ENCODE measurements around the gene KCNT1. TPM values are rescaled to one million over a fixed set of nuclear protein-coding genes. Genes with fewer than 3 reads are reported as not detected.

Gene KCNT1
- total RNA-seq, 1 donor from 2014 or later = not detected

DNA sequence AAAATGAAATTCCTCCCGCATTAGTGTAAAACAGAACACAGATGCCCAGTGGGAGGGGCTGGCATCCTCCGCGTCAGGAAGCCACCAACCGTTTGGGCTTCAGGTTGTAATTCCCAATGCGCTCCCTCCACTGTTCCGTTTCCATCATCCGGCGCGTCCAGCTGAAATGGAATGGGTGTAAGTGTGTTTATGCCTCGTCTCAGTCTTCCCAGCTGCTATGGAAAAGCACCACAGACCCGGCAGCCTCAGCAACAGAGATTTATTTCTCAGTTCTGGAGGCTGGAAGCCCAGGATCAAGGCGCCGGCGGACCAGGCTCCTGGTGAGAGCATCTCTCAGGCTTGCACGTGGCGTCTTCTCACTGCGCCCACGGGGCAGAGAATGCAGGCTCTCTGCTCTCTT is 20.4 kb downstream of the KCNT1 start:
- peak overlapping the region; percentile 68 for H3K27ac Mint-ChIP-seq (ENCODE audit: unreplicated experiment)
- no peak overlapping the region for H3K4me3 Mint-ChIP-seq (ENCODE audit: unreplicated experiment)

DNA sequence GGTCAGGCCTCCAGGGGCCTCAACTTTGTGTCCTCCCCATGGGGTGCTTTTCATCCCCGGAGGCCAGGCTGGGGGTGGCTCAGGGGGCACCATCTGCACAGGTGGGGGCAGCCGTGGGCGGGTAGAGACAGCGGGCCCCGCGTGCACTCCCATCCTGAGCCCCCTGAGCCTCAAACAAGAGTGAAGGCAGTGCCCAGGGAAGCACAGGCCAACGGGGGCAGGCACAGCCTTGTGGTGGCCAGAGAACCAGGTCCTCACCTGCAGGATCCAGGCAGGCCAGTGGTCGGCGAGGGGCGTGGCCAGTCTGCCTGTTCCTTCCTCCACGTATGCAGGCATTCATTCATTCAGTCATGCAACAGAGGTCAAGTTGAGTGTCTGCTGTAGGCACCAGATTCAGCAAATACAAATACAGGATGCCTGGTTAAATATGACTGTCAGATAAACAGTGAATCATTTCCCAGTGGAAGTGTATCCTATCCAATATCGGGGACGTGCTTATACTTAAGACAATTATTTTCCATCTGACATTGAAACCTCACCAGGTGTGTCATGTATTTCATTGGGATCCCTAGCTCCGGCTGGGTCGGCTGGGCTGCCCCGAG is 22.3 kb downstream of the KCNT1 start:
- no peak overlapping the region for H3K9ac ChIP-seq (ENCODE audit: low read length)
- no peak overlapping the region for H3K4me3 Mint-ChIP-seq (ENCODE audit: unreplicated experiment)
- H3K79me2 ChIP-seq (ENCODE audit: insufficient read depth, low read length) = no peaks in the 10 kb centered on the region
- peaks cover 4% of the 10 kb centered on the region for H3K27me3 ChIP-seq (ENCODE audit: insufficient read depth, low read length)
- no peaks in the 10 kb centered on the region for H3K9me3 Mint-ChIP-seq (ENCODE audit: unreplicated experiment)
- no peaks in the 10 kb centered on the region for H3K4me1 ChIP-seq (ENCODE audit: insufficient read depth, low read length)
- TF ChIP-seq, protein P1, sequence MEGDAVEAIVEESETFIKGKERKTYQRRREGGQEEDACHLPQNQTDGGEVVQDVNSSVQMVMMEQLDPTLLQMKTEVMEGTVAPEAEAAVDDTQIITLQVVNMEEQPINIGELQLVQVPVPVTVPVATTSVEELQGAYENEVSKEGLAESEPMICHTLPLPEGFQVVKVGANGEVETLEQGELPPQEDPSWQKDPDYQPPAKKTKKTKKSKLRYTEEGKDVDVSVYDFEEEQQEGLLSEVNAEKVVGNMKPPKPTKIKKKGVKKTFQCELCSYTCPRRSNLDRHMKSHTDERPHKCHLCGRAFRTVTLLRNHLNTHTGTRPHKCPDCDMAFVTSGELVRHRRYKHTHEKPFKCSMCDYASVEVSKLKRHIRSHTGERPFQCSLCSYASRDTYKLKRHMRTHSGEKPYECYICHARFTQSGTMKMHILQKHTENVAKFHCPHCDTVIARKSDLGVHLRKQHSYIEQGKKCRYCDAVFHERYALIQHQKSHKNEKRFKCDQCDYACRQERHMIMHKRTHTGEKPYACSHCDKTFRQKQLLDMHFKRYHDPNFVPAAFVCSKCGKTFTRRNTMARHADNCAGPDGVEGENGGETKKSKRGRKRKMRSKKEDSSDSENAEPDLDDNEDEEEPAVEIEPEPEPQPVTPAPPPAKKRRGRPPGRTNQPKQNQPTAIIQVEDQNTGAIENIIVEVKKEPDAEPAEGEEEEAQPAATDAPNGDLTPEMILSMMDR (IDR thresholded peaks at IDR 0.05; ENCODE audit: insufficient read depth, low read depth, low read length) = no peak
- no peak for TF ChIP-seq EZH2 (IDR thresholded peaks at IDR 0.05; ENCODE audit: insufficient read depth, low read length)
- H3K27ac Mint-ChIP-seq (ENCODE audit: unreplicated experiment) = no peak overlapping the region
- no peak for DNase-seq (ENCODE audit: low read depth)
- H3K27ac ChIP-seq (ENCODE audit: low read depth, low read length) = no peak overlapping the region
- FAIRE-seq = no peak
- H3K9me3 ChIP-seq (ENCODE audit: insufficient read depth, low read depth, low read length) = no peaks in the 10 kb centered on the region
- no peaks in the 10 kb centered on the region for H3K36me3 Mint-ChIP-seq (ENCODE audit: low read depth, unreplicated experiment)
- no peak overlapping the region for H3K4me2 ChIP-seq (ENCODE audit: low read length)
- peaks cover 21% of the 10 kb centered on the region for H3K27me3 Mint-ChIP-seq (ENCODE audit: low read depth, unreplicated experiment)
- H3K36me3 ChIP-seq (ENCODE audit: insufficient read depth, low read length) = no peaks in the 10 kb centered on the region
- no peaks in the 10 kb centered on the region for H3K4me1 Mint-ChIP-seq (ENCODE audit: low read depth, unreplicated experiment)
- H4K20me1 ChIP-seq (ENCODE audit: insufficient read depth, low read length) = no peaks in the 10 kb centered on the region
- H2AFZ ChIP-seq (ENCODE audit: low read depth, low read length) = no peak overlapping the region
- no peak overlapping the region for H3K4me3 ChIP-seq (ENCODE audit: insufficient read depth, low read depth, low read length)

More for the DNA sequence above, 20.4 kb downstream of the KCNT1 start:
- no peak overlapping the region for H3K4me2 ChIP-seq (ENCODE audit: low read length)
- no peak overlapping the region for H3K9ac ChIP-seq (ENCODE audit: low read length)
- DNase-seq (ENCODE audit: low read depth) (no peak), FAIRE-seq (no peak)
- H3K4me1 ChIP-seq (ENCODE audit: insufficient read depth, low read length) = no peaks in the 10 kb centered on the region
- no peak overlapping the region for H2AFZ ChIP-seq (ENCODE audit: low read depth, low read length)
- peaks cover 14% of the 10 kb centered on the region for H3K27me3 Mint-ChIP-seq (ENCODE audit: low read depth, unreplicated experiment)
- no peaks in the 10 kb centered on the region for H3K4me1 Mint-ChIP-seq (ENCODE audit: low read depth, unreplicated experiment)
- no peak overlapping the region for H3K27ac ChIP-seq (ENCODE audit: low read depth, low read length)
- no peaks in the 10 kb centered on the region for H3K9me3 Mint-ChIP-seq (ENCODE audit: unreplicated experiment)
- H3K4me3 ChIP-seq (ENCODE audit: insufficient read depth, low read depth, low read length) = no peak overlapping the region
- no peak for TF ChIP-seq EZH2 (IDR thresholded peaks at IDR 0.05; ENCODE audit: insufficient read depth, low read length)
- TF ChIP-seq, protein P1 (IDR thresholded peaks at IDR 0.05; ENCODE audit: insufficient read depth, low read depth, low read length) = no peak
- no peaks in the 10 kb centered on the region for H3K9me3 ChIP-seq (ENCODE audit: insufficient read depth, low read depth, low read length)
- no peaks in the 10 kb centered on the region for H3K36me3 ChIP-seq (ENCODE audit: insufficient read depth, low read length)
- no peaks in the 10 kb centered on the region for H3K36me3 Mint-ChIP-seq (ENCODE audit: low read depth, unreplicated experiment)
- no peaks in the 10 kb centered on the region for H4K20me1 ChIP-seq (ENCODE audit: insufficient read depth, low read length)
- no peaks in the 10 kb centered on the region for H3K27me3 ChIP-seq (ENCODE audit: insufficient read depth, low read length)
- no peaks in the 10 kb centered on the region for H3K79me2 ChIP-seq (ENCODE audit: insufficient read depth, low read length)

DNA sequence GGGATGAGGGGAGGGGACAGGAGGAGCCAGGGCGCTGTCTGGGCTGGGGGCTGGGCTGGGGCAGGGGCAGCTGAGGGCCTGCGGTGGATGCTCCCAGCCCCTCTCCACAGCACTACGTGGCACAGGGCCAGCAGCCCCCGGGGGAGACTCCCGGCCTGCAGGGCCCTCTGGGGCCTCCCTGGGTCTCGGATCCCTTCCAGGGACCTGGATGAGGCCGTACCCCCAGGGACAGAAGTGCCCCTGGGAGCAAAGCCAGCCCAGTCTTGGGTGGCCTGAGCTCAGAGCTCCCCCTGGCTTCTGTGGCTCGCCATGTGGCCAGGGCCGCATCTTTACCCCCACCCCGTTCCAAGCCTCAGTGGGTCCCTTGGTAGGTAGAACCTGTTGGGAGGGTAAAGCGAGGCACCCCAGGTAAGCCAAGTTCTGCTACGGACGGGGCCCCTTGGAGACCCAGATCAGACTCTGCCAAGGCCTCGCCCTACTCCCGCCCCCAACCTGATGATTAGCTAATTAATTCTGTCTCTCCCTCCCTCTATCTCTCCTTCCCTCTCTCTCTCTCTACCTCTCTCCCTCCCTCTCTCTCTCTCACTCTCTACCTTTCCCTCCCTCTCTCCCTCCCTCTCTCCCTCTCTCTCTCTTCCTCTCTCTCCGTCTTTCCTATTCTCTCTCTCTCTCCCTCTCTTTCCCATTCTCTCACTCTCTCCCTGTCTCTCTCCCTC is 24.3 kb downstream of the KCNT1 start:
- Histone ChIP-seq H3K9ac (ENCODE audit: low read length) (no peak overlapping the region), H3K27me3 (ENCODE audit: insufficient read depth, low read length) (peaks cover 6% of the 10 kb centered on the region), H3K27ac (ENCODE audit: low read depth, low read length) (no peak overlapping the region), H3K4me3 (ENCODE audit: insufficient read depth, low read depth, low read length) (no peak overlapping the region), H3K4me2 (ENCODE audit: low read length) (no peak overlapping the region), H3K36me3 (ENCODE audit: insufficient read depth, low read length) (no peaks in the 10 kb centered on the region), H2AFZ (ENCODE audit: low read depth, low read length) (no peak overlapping the region), H3K4me1 (ENCODE audit: insufficient read depth, low read length) (no peaks in the 10 kb centered on the region), H4K20me1 (ENCODE audit: insufficient read depth, low read length) (no peaks in the 10 kb centered on the region), H3K9me3 (ENCODE audit: insufficient read depth, low read depth, low read length) (peaks cover 1% of the 10 kb centered on the region), H3K79me2 (ENCODE audit: insufficient read depth, low read length) (no peaks in the 10 kb centered on the region)
- TF ChIP-seq, protein P1 (IDR thresholded peaks at IDR 0.05; ENCODE audit: insufficient read depth, low read depth, low read length) = no peak
- TF ChIP-seq EZH2 (IDR thresholded peaks at IDR 0.05; ENCODE audit: insufficient read depth, low read length) = no peak
- H3K9me3 Mint-ChIP-seq (ENCODE audit: unreplicated experiment) = peaks cover 7% of the 10 kb centered on the region
- H3K36me3 Mint-ChIP-seq (ENCODE audit: low read depth, unreplicated experiment) = no peaks in the 10 kb centered on the region
- no peaks in the 10 kb centered on the region for H3K4me1 Mint-ChIP-seq (ENCODE audit: low read depth, unreplicated experiment)
- DNase-seq (ENCODE audit: low read depth) (no peak), FAIRE-seq (no peak)
- H3K27ac Mint-ChIP-seq (ENCODE audit: unreplicated experiment) = no peak overlapping the region
- no peak overlapping the region for H3K4me3 Mint-ChIP-seq (ENCODE audit: unreplicated experiment)
- peaks cover 31% of the 10 kb centered on the region for H3K27me3 Mint-ChIP-seq (ENCODE audit: low read depth, unreplicated experiment)
